NCI-H2107 (cell line): ENCODE data around the gene RARRES2.

Source experiments
- DNase-seq: peaks from one replicate; lab custom pipeline; 2025; lab: John Stamatoyannopoulos, UW

RARRES2 gene

GRCh38 chr7:150337659-150338081 lies 3.8 kb downstream of the RARRES2 start:
- DNase-seq: no peak

GRCh38 chr7:150337179-150337578 lies 4.2 kb downstream of the RARRES2 start:
- no peak for DNase-seq

- no peak for DNase-seq
These were observed 4.7 kb downstream of the RARRES2 start for GRCh38 chr7:150336746-150337145.

GRCh38 chr7:150335774-150336112 lies 5.7 kb downstream of the RARRES2 start:
- no peak for DNase-seq

- no peak for DNase-seq
These were observed 6.2 kb downstream of the RARRES2 start for GRCh38 chr7:150335108-150335773.

GRCh38 chr7:150334108-150334507 lies 7.3 kb downstream of the RARRES2 start:
- no peak for DNase-seq

- DNase-seq: no peak
These were observed 7.8 kb downstream of the RARRES2 start for GRCh38 chr7:150333659-150334058.

GRCh38 chr7:150332852-150333635 lies 8.4 kb downstream of the RARRES2 start:
- DNase-seq: no peak

- DNase-seq: no peak
These were observed 11.1 kb downstream of the RARRES2 start for GRCh38 chr7:150330211-150330885.

GRCh38 chr7:150329331-150330120 lies 11.9 kb downstream of the RARRES2 start:
- DNase-seq: no peak

GRCh38 chr7:150327308-150327707 lies 14.1 kb downstream of the RARRES2 start:
- DNase-seq: no peak

- no peak for DNase-seq
These were observed 14.7 kb downstream of the RARRES2 start for GRCh38 chr7:150326657-150327268.

- DNase-seq: no peak
These were observed 15.5 kb downstream of the RARRES2 start for GRCh38 chr7:150325901-150326300.

GRCh38 chr7:150325110-150325611 lies 16.3 kb downstream of the RARRES2 start:
- no peak for DNase-seq

GRCh38 chr7:150324373-150324961 lies 17.0 kb downstream of the RARRES2 start:
- peak; percentile 19 for DNase-seq

- DNase-seq: no peak
These were observed 17.6 kb downstream of the RARRES2 start for GRCh38 chr7:150323682-150324372.

- DNase-seq: peak; percentile 19
These were observed 18.4 kb downstream of the RARRES2 start, which contains the start of the genes ACTR3C and LRRC61 for GRCh38 chr7:150322833-150323681. TSS of gene ACTR3C (minus strand) at chr7:150323545. CDS start at chr7:150295296, 28,249 bp downstream. TSS of gene LRRC61 (plus strand) at chr7:150323355. CDS start at chr7:150336862, 13,507 bp downstream.

GRCh38 chr7:150322114-150322832 lies 19.2 kb downstream of the RARRES2 start:
- DNase-seq: no peak

- no peak for DNase-seq
These were observed 19.7 kb downstream of the RARRES2 start for GRCh38 chr7:150321788-150322113.
